K562 (cell line): ENCODE results near the gene SYMPK. TPM values are rescaled to one million over a fixed set of nuclear protein-coding genes. Genes with fewer than 3 reads are reported as not detected.
A peak's percentile ranks its signal among the peaks of the same experiment; 100 is the strongest.

Source experiments
- ATAC-seq: fragments of 200-7000 bp; cut with Tn5 transposase; 3 replicates; pipeline ENCODE4 v1.9.1; 2020; ENCODE audit warnings: moderate library complexity
- BruUV-seq: library from RNA; stranded (reverse); fragments of 400-500 nt; replicated peaks from 2 replicates; lab custom pipeline; 2021; lab: Mats Ljungman, UMichigan
- CTCF ChIA-PET: fragments of 300-600 bp; formaldehyde crosslinking; extraction: SDS; loops from one replicate; lab custom pipeline; 2021; ENCODE audit warnings: low intra/inter-chr PET ratio; lab: Yijun Ruan, JAX
- POLR2A ChIA-PET: fragments of 300-600, 350-650 bp; sonication (Branson Sonifier 250); formaldehyde crosslinking; extraction: SDS; loops from one replicate; lab custom pipeline; 2021; ENCODE audit warnings: antibody characterized with exemption, inconsistent platforms; lab: Yijun Ruan, JAX
- DNase-seq, 4 experiments: peaks; one replicate each; pipeline versions ENCODE4 v3.0.0 to v3.0.0-alpha.2; 2011 to 2018; ENCODE audit warnings: low spot score in 3 of 4, mixed read lengths in 3 of 4; ENCODE audit errors: extremely low read depth in 1 of 4
- FAIRE-seq: peaks from 2 replicates; lab custom pipeline; 2011; peaks lifted over from hg19 to GRCh38; lab: Jason Lieb, UNC
- H2AFZ ChIP-seq: 2 replicates; pipeline ENCODE4 v1.6.0; 2011; ENCODE audit warnings: low read depth, low read length, control low read depth, inconsistent platforms
- H3K27ac ChIP-seq: fragments of 200-600 bp; 3 replicates; pipeline ENCODE4 v1.8.0; 2011; ENCODE audit warnings: low read depth, mild to moderate bottlenecking, control low read depth, inconsistent platforms, low read length, moderate library complexity, mixed read lengths; ENCODE audit errors: extremely low read depth
- H3K27me3 ChIP-seq, 2 experiments: fragments of 300-600 bp in 1 of 2; 2 replicates in 1 of 2; 3 replicates in 1 of 2; pipeline versions ENCODE4 v1.6.0 to v1.8.0; 2011; ENCODE audit warnings: inconsistent platforms in 2 of 2, low read length in 2 of 2, mild to moderate bottlenecking in 1 of 2, mixed read lengths in 1 of 2, moderate library complexity in 1 of 2; ENCODE audit not compliant: control insufficient read depth in 2 of 2, insufficient read depth in 2 of 2
- H3K36me3 ChIP-seq: fragments of 300-600 bp; 3 replicates; pipeline ENCODE4 v1.8.0; 2011; ENCODE audit warnings: mild to moderate bottlenecking, low read length, inconsistent platforms; ENCODE audit not compliant: control insufficient read depth, insufficient read depth
- H3K4me1 ChIP-seq, 2 experiments: fragments of 200-600 bp in 1 of 2; replicated peaks in 1 of 2; 2 replicates in 1 of 2; 3 replicates in 1 of 2; pipeline versions ENCODE4 v1.5.1 to v1.8.0; 2011; ENCODE audit warnings: inconsistent platforms in 2 of 2, low read length in 2 of 2, mild to moderate bottlenecking in 1 of 2, mixed read lengths in 1 of 2, moderate library complexity in 1 of 2; ENCODE audit not compliant: control insufficient read depth in 2 of 2, insufficient read depth in 2 of 2
- H3K4me2 ChIP-seq: 2 replicates; pipeline ENCODE4 v1.6.1; 2011; ENCODE audit warnings: low read length, control low read depth, inconsistent platforms, mixed read lengths; ENCODE audit not compliant: insufficient read depth
- H3K4me3 ChIP-seq: fragments of 200-600 bp; sonication (generic), shearing (Covaris generic); 2 replicates; pipeline ENCODE4 v1.5.1; 2016; ENCODE audit warnings: control low read depth, inconsistent platforms
- H3K79me2 ChIP-seq: fragments of 200-600 bp; 3 replicates; pipeline ENCODE4 v1.8.0; 2011; ENCODE audit warnings: low read length, inconsistent platforms; ENCODE audit not compliant: control insufficient read depth, insufficient read depth
- H3K9ac ChIP-seq, 2 experiments: 2 replicates each; pipeline versions ENCODE4 v1.6.0 to v1.6.1; 2011; ENCODE audit warnings: low read depth in 2 of 2, low read length in 2 of 2, control low read depth in 1 of 2, inconsistent platforms in 1 of 2, mild to moderate bottlenecking in 1 of 2, mixed read lengths in 1 of 2; ENCODE audit not compliant: insufficient read depth in 1 of 2
- H3K9me1 ChIP-seq: one replicate; pipeline ENCODE4 v1.6.0; 2011; ENCODE audit warnings: inconsistent platforms, mild to moderate bottlenecking, low read length, moderate library complexity; ENCODE audit not compliant: control insufficient read depth, insufficient read depth
- H3K9me3 ChIP-seq: replicated peaks from 2 replicates; pipeline ENCODE4 v1.5.1; 2011; ENCODE audit warnings: low read depth, low read length, inconsistent platforms; ENCODE audit not compliant: control insufficient read depth, insufficient read depth
- H4K20me1 ChIP-seq: replicated peaks from 2 replicates; pipeline ENCODE4 v1.6.1; 2011; ENCODE audit warnings: low read length, inconsistent platforms, mixed read lengths; ENCODE audit not compliant: control insufficient read depth, insufficient read depth
- POLR2A ChIP-seq: fragments of 450-650 bp; conservative IDR thresholded peaks from 2 replicates; pipeline ENCODE4 v1.6.1; 2016
- POLR2AphosphoS5 ChIP-seq: IDR thresholded peaks from 2 replicates; pipeline ENCODE4 v1.6.1; 2011; ENCODE audit warnings: mild to moderate bottlenecking, low read depth, low read length, moderate library complexity; ENCODE audit not compliant: control insufficient read depth, insufficient read depth
- POLR2G ChIP-seq: fragments of 200-400 bp; formaldehyde crosslinking; IDR thresholded peaks from 2 replicates; pipeline ENCODE4 v1.6.1; 2017; ENCODE audit warnings: low read depth, mild to moderate bottlenecking, antibody characterized with exemption, low read length, moderate library complexity
- SUPT5H ChIP-seq: fragments of 450-650 bp; IDR thresholded peaks from 2 replicates; pipeline ENCODE4 v1.6.1; 2016
- TGIF2 ChIP-seq: sonication (generic); formaldehyde crosslinking; IDR thresholded peaks from 2 replicates; pipeline ENCODE4 v1.8.1; 2022; ENCODE audit warnings: mild to moderate bottlenecking, missing genetic modification reagents, moderate library complexity
- ZFP30 ChIP-seq: fragments of 250-450 bp; sonication (Bioruptor Pico); IDR thresholded peaks from 2 replicates; pipeline ENCODE4 v1.8.0; 2022; ENCODE audit warnings: moderate library complexity, mild to moderate bottlenecking, inconsistent platforms, borderline replicate concordance
- ZNF3 ChIP-seq: fragments of 250-450 bp; sonication (Bioruptor Pico); IDR thresholded peaks from 2 replicates; pipeline ENCODE4 v1.5.0; 2021; ENCODE audit warnings: mild to moderate bottlenecking, moderate library complexity
- ZNF75A ChIP-seq: fragments of 450-650 bp; formaldehyde crosslinking; IDR thresholded peaks from 2 replicates; pipeline ENCODE4 v1.4.0; 2020; ENCODE audit warnings: mild to moderate bottlenecking
- WGBS: fragments of 100-300 bp; shearing (Covaris generic); methylation state at CpG from one replicate; pipeline ENCODE4 v1.1.6; 2016; ENCODE audit warnings: low coverage, mixed read lengths; ENCODE audit not compliant: insufficient coverage; ENCODE audit errors: missing lambda C conversion rate; 5-methylcytosine and 5-hydroxymethylcytosine counted together
- in situ Hi-C: fragments of 300-500 bp; cut with MboI; formaldehyde crosslinking; loops from 4 replicates; pipeline ENCODE4 v1.15.0; 2018; ENCODE audit warnings: inconsistent platforms, mixed read lengths
- intact Hi-C: fragments of 100-400 bp; cut with micrococcal nuclease; formaldehyde crosslinking; loops from 2 replicates; pipeline ENCODE4 v1.14.2; 2022
- polyA plus RNA-seq, 8 experiments: library from polyadenylated mRNA; depleted of rRNA in 4 of 8; stranded (reverse) in 5 of 8; unstranded in 3 of 8; fragments of >200 nt; fragmentation: Nextera tagmentation in 2 of 8; fragmentation: Illumina TruSeq in 1 of 8; extraction: Ambion mirVana in 2 of 8; extraction: Trizol in 1 of 8; gene quantifications; 2 replicates each; pipeline versions ENCODE4 v1.2.1 to v1.2.3, GENCODE V29; 2011 to 2014; ENCODE audit warnings: inconsistent platforms in 1 of 8, missing spikeins in 1 of 8
- total RNA-seq, 7 experiments: library from RNA; depleted of rRNA in 6 of 7; stranded (reverse); fragments of >200 nt in 6 of 7; fragmentation: Illumina TruSeq in 2 of 7; extraction: Trizol in 2 of 7; gene quantifications; 2 replicates each; pipeline versions ENCODE4 v1.2.1 to v1.2.3, GENCODE V29; 2011 to 2021; ENCODE audit warnings: low replicate concordance in 1 of 7
- TF ChIP-seq, protein P1 (sequence below): fragments of 450-650 bp; formaldehyde crosslinking; IDR thresholded peaks from 2 replicates; pipeline ENCODE4 v1.4.0; 2020; ENCODE audit warnings: mild to moderate bottlenecking, moderate library complexity

SYMPK gene
- total and polyA plus RNA-seq, 9 of the 15 experiments (the other 6 are each of a cell fraction or from before 2014, with no cell fraction given): 0.73 to 95.5 (median 58.4) TPM

DNA sequence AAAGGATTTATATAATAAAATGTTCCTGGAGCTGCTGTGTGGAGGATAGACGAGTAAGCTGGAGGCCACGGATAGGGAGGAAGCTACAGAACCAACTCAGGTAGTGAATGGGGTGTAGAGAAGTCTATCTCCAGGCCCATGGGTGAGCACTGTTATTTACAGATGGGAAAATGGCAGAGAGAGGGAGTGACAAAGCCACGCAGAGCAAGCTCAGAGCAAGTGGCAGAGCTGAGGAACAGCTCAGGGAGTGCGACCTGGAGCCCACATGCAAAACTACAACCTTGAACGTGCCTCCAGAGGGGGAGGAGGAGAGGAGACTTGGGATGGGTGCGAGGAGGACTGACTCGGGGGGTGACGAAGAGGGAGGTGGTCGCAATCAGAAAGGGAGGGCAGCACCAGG, 34.4 kb downstream of the SYMPK start:
- H3K4me1 ChIP-seq: peaks cover 0 to 3% of the 10 kb centered on the region in 2 experiments; a peak in 1 of 5 replicates
- FAIRE-seq (no peak), ATAC-seq (no peak), DNase-seq (no peak)
- no peak overlapping the region for H3K4me2 ChIP-seq
- no peak overlapping the region for H3K9ac ChIP-seq
- 88% methylated on average over 6 of the region's 9 CpGs for WGBS
- no peak overlapping the region for H3K4me3 ChIP-seq
- 0 out of 2 replicates have a peak, but pooled peaks have one; percentile 19 for TF ChIP-seq SUPT5H
- no peak for TF ChIP-seq ZFP30 (CRISPR knock-in tag)
- no peaks in the 10 kb centered on the region for H3K79me2 ChIP-seq
- H3K9me3 ChIP-seq: no peaks in the 10 kb centered on the region
- intact Hi-C loops (no loop called here), in situ Hi-C loops (no loop called here)
- H3K27ac ChIP-seq: no peak overlapping the region
- peaks cover 6% of the 10 kb centered on the region for H3K9me1 ChIP-seq
- BruUV-seq: no TSS peak
- H3K27me3 ChIP-seq: no peaks in the 10 kb centered on the region
- ChIA-PET POLR2A (interaction anchor here (0.8 kb wide), 1 partner anchor 14 kb away, joined by 3 read pairs; no protein-coding TSS in a partner anchor), CTCF (no interaction called here)
- H3K36me3 ChIP-seq: peaks cover 91% of the 10 kb centered on the region; the same call in 2 of the 3 replicates
- no peak overlapping the region for H2AFZ ChIP-seq
- H4K20me1 ChIP-seq: no peaks in the 10 kb centered on the region

DNA sequence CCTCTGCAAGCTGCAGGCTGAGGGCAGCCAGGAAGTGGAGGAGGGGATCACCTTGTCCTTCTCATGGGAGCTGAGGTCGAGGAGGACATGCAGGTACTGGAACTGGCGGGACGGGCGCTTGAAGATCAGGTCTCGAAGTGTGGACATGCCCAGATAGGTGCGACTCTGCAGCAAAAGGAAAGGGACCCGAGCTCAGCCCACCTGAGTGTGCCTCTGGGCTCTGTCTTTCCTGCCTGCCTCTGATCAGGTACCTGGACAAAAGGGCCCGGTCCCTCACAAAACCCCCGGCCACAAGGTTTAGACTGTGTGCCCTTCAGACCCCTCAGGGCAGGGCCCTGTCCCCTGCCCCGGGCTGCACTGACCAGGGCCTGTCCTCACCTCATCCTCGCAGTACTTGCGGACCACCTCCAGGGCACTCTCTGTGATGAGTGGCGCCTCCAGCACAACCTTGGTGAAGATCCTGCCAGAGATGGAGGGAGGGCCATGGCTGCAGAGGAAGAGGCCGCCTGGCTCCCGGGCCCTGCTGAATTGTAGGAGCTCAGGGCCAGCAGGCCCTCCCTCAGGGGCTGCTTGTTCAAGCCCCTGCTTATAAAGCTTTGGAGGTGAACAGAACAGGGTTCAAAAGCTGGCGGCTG, 35.4 kb downstream of the SYMPK start:
- Histone ChIP-seq H3K36me3 (peaks cover 96% of the 10 kb centered on the region; the same call in 2 of the 3 replicates), H3K9me3 (no peaks in the 10 kb centered on the region), H3K4me1 (peaks cover 0 to 3% of the 10 kb centered on the region in 2 experiments; a peak in 1 of 5 replicates), H3K9me1 (peaks cover 6% of the 10 kb centered on the region), H3K4me2 (no peak overlapping the region), H3K79me2 (no peaks in the 10 kb centered on the region), H3K27ac (no peak overlapping the region), H3K27me3 (no peaks in the 10 kb centered on the region), H3K4me3 (no peak overlapping the region), H3K9ac (peak overlapping the region in 1 of 2 experiments; percentile 32; a peak in 1 of 4 replicates), H4K20me1 (no peaks in the 10 kb centered on the region), H2AFZ (no peak overlapping the region)
- ChIA-PET CTCF (no interaction called here), POLR2A (interaction anchor here (0.6 to 0.8 kb wide), 3 partner anchors 15 to 160 kb away, joined by 3 read pairs; partner anchors contain the start of gene GIPR)
- ATAC-seq (peak; percentile 28; the same call in 1 of the 3 replicates), DNase-seq (no peak), FAIRE-seq (no peak)
- no TSS peak for BruUV-seq
- intact Hi-C loops: no loop called here
- WGBS: 96% methylated on average over 12 of the region's 16 CpGs
- in situ Hi-C loops: no loop called here
- TF ChIP-seq ZNF75A: no peak
- TF ChIP-seq POLR2AphosphoS5: peak; percentile 5; the same call in 1 of the 2 replicates
- TF ChIP-seq, protein P1, sequence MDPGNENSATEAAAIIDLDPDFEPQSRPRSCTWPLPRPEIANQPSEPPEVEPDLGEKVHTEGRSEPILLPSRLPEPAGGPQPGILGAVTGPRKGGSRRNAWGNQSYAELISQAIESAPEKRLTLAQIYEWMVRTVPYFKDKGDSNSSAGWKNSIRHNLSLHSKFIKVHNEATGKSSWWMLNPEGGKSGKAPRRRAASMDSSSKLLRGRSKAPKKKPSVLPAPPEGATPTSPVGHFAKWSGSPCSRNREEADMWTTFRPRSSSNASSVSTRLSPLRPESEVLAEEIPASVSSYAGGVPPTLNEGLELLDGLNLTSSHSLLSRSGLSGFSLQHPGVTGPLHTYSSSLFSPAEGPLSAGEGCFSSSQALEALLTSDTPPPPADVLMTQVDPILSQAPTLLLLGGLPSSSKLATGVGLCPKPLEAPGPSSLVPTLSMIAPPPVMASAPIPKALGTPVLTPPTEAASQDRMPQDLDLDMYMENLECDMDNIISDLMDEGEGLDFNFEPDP (CRISPR knock-in tag): no peak
- no peak for TF ChIP-seq ZNF3
- peak; percentile 43; the same call in 1 of the 2 replicates for TF ChIP-seq POLR2A
- no peak for TF ChIP-seq TGIF2 (CRISPR knock-in tag)
- peak; percentile 58; the same call in 1 of the 2 replicates for TF ChIP-seq POLR2G
